Measurements from ENCODE around the gene ZFP69. TPM values are rescaled to one million over a fixed set of nuclear protein-coding genes. Genes with fewer than 3 reads are reported as not detected.
A peak's percentile ranks its signal among the peaks of the same experiment; 100 is the strongest.

Gene ZFP69
- total RNA-seq = 1 to 10 TPM; 4.0 to 8.4 TPM

GRCh38 chr1:40476924-40477677 lies at the start of gene ZFP69:
Gene ZFP69 (plus strand): TSS chr1:40477290. CDS start chr1:40479362, 2,072 bp downstream.
- no peaks in the 10 kb centered on the region for H3K27me3 Mint-ChIP-seq (ENCODE audit: low read depth)
- peak within 1 kb of the TSS; percentile 92 for H3K27ac Mint-ChIP-seq
- peaks cover 21% of the 10 kb centered on the region for H3K4me1 Mint-ChIP-seq (ENCODE audit: low read depth)
- DNase-seq (peak; percentile 70 to 81), ATAC-seq (replicated peaks in 1 of 2) (peak; percentile 90 to 93)
- peaks cover 24 to 42% of the 10 kb centered on the region in 2 donors for H3K36me3 Mint-ChIP-seq (ENCODE audit: insufficient read depth in 2 of 2)
- peak within 1 kb of the TSS; percentile 79 to 93 for H3K4me3 Mint-ChIP-seq
- H3K9me3 Mint-ChIP-seq = peaks cover 7 to 18% of the 10 kb centered on the region in 2 donors

GRCh38 chr1:40431385-40431784 lies 45.7 kb upstream of the ZFP69 start:
- Mint-ChIP-seq H3K27me3 (ENCODE audit: low read depth) (no peaks in the 10 kb centered on the region), H3K27ac (peak overlapping the region; percentile 25), H3K4me1 (ENCODE audit: low read depth) (no peaks in the 10 kb centered on the region), H3K4me3 (no peak overlapping the region), H3K9me3 (no peaks in the 10 kb centered on the region), H3K36me3 (ENCODE audit: insufficient read depth in 2 of 2) (peaks cover 4 to 6% of the 10 kb centered on the region in 2 donors)
- ATAC-seq (replicated peaks in 1 of 2) (no peak), DNase-seq (no peak)

DNA sequence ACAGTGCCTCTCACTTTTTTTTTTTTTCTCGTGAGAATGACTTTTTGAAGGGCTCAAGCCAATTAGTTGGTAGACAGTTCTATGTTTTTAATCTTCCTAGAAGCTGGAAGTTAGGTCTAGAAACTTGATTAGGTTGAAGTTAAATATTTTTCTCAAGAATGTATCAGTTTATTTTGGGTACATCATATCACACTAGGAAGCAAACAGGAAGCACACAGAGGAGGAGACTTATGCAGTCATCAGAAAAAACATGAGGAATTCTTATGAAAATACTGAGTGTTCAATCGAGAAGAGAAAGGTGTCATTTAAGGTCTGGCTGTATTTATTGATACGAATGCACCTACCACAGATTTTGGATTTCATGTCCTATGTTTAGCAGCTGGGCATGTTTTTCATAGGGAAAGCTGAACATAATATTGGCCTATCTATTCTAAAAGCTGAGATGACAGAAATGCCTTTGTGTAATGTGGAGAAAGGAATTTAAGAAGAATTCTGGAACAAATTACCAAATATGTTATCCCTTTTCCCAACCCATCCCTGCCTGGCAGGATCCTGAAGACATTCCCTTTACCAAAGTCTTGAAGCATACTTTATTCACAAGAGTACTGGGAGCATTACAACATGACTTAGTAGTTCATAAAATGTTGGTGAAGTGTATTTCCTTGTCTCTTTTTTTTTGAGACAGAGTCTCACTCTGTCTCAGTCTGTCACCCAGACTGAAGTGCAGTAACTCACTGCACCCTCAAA lies 44.3 kb upstream of the ZFP69 start:
- Mint-ChIP-seq H3K27me3 (ENCODE audit: low read depth) (no peaks in the 10 kb centered on the region), H3K9me3 (no peaks in the 10 kb centered on the region), H3K4me1 (ENCODE audit: low read depth) (no peaks in the 10 kb centered on the region), H3K4me3 (no peak overlapping the region), H3K36me3 (ENCODE audit: insufficient read depth in 2 of 2) (peaks cover 0 to 2% of the 10 kb centered on the region in 2 donors), H3K27ac (no peak overlapping the region)
- DNase-seq (no peak), ATAC-seq (replicated peaks in 1 of 2) (no peak)

DNA sequence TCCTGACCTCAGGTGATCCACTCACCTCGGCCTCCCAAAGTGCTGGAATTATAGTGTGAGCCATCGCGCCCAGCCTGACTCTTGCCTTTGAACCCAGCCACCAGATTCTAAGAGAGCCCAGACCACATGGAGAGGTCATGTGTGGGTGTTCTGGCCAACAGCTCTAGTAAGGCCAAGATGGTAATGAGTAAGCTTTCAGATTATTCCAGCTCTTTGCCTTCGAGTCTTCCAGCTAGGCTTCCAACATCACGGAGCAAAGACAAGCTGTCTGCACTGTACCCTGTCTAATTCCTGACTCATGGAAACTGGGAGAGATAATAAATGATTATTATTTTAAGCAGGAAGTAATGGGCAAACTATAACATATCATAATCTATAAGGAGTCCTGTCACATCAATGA lies 41.6 kb upstream of the ZFP69 start:
- no peaks in the 10 kb centered on the region for H3K9me3 Mint-ChIP-seq
- peaks cover 0 to 2% of the 10 kb centered on the region in 2 donors for H3K36me3 Mint-ChIP-seq (ENCODE audit: insufficient read depth in 2 of 2)
- H3K27ac Mint-ChIP-seq = no peak overlapping the region
- peaks cover 8% of the 10 kb centered on the region for H3K4me1 Mint-ChIP-seq (ENCODE audit: low read depth)
- no peaks in the 10 kb centered on the region for H3K27me3 Mint-ChIP-seq (ENCODE audit: low read depth)
- DNase-seq = no peak
- no peak overlapping the region for H3K4me3 Mint-ChIP-seq
- ATAC-seq (replicated peaks in 1 of 2) = no peak

DNA sequence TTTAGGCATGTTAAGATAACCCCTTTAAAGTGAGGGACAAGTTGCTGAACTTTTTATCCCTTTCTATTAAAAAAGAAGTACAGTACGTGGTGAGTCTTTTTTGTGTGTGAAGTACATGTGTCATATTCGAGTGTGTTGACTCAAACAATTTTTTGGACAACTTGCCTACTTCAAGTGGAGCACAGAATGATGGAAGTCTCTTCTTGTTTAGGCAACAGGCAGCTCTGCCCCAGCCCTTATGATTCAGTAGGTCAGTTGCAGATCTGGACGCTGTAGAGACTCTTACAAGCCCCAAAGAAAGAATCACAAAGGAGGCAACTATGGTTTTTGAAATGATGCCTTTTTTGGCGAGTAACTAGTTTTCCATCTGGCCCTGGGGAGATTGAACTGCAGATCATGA lies 41.2 kb upstream of the ZFP69 start:
- Mint-ChIP-seq H3K27ac (no peak overlapping the region), H3K36me3 (ENCODE audit: insufficient read depth in 2 of 2) (peaks cover 0 to 2% of the 10 kb centered on the region in 2 donors), H3K9me3 (no peaks in the 10 kb centered on the region), H3K27me3 (ENCODE audit: low read depth) (no peaks in the 10 kb centered on the region), H3K4me1 (ENCODE audit: low read depth) (peaks cover 8% of the 10 kb centered on the region), H3K4me3 (no peak overlapping the region)
- DNase-seq (no peak), ATAC-seq (replicated peaks in 1 of 2) (no peak)

DNA sequence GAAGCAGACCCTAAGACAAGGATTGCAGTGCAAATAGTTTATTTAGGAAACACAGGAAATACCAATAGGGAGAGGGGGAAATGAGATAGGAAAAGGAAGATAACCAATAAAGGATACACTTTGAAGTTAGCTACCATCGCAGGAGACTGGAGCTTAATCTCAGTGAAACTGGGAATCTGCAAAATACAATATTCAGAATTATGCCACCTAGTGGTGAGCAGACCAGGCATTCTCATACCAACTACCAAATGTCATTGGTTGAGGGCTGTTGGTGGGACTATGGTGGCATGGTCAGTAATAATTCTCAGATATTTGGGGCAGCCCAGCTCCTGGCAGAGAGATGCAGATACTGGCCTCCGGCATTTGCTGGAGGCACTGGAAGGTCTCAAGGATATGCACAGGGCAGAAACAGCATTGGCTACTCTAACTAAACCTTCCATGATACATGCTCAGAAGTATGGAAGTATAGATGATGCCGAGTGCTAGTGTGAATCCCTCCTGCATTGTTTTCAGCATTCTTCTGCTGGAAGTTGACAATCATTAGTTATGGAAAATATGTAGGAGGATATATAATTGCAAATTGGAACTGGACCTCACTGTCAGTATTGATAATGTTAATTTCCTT lies 38.6 kb upstream of the ZFP69 start:
- DNase-seq (no peak), ATAC-seq (replicated peaks in 1 of 2) (peak; percentile 38 to 42)
- H3K27ac Mint-ChIP-seq = no peak overlapping the region
- no peaks in the 10 kb centered on the region for H3K27me3 Mint-ChIP-seq (ENCODE audit: low read depth)
- H3K4me1 Mint-ChIP-seq (ENCODE audit: low read depth) = peaks cover 8% of the 10 kb centered on the region
- H3K9me3 Mint-ChIP-seq = no peaks in the 10 kb centered on the region
- H3K4me3 Mint-ChIP-seq = no peak overlapping the region
- H3K36me3 Mint-ChIP-seq (ENCODE audit: insufficient read depth in 2 of 2) = peaks cover 2% of the 10 kb centered on the region in 2 donors

GRCh38 chr1:40439247-40439646 lies 37.8 kb upstream of the ZFP69 start:
- DNase-seq = no peak
- ATAC-seq (replicated peaks in 1 of 2) = no peak
- peaks cover 2 to 4% of the 10 kb centered on the region in 2 donors for H3K36me3 Mint-ChIP-seq (ENCODE audit: insufficient read depth in 2 of 2)
- no peaks in the 10 kb centered on the region for H3K27me3 Mint-ChIP-seq (ENCODE audit: low read depth)
- peaks cover 8% of the 10 kb centered on the region for H3K4me1 Mint-ChIP-seq (ENCODE audit: low read depth)
- H3K9me3 Mint-ChIP-seq = no peaks in the 10 kb centered on the region
- H3K27ac Mint-ChIP-seq = no peak overlapping the region
- H3K4me3 Mint-ChIP-seq = no peak overlapping the region

DNA sequence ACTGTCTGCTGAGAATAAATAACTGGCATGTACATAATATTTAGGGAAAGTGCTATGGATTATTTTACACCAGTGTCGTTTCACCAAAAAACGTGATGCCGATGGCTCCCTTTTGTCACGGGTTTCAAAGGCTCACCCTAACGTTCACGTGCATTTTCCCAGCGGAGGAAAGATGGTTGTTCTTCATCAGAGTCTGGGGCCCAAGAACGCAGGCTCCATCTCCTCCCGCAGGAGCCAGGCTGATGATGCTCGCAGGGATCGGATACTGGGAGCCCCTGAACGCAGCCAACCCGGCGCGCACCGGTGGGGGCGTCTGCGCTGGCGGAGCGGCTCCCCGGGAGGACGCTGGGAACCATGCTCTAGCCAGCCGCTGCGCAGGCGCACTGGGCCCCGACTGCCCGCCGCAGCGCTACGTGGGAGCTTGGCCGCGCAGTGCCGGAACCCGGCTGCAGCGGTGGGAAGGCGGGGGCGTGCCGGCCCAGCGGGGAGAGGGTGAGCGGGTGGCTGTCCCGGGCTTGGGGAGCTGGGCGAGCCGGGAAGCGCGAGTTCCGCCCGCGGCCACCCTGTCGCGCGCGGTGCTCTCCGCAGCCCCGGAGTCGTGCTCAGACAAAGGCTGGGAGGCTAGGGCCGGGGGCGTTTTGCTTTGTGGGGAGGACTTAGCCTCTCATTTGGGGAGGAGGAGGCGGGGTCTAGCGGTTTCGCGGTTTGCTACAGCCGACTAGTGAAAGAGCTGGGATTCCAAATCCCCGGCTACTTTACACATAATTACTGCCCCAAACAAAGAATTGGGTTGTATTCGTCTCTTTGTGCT lies 27.2 kb upstream of the ZFP69 start, which contains the start of gene ZFP69B:
Gene ZFP69B (plus strand): TSS at position 793 of the 811 bp plus-strand sequence. CDS start 486 bp downstream, outside the sequence.
- ATAC-seq (replicated peaks in 1 of 2) = peak; percentile 69 to 72

GRCh38 chr1:40450495-40451237 lies 26.4 kb upstream of the ZFP69 start:
- peak; percentile 82 to 84 for ATAC-seq (replicated peaks in 1 of 2)
- DNase-seq = peak; percentile 90 to 94
- Mint-ChIP-seq H3K27me3 (ENCODE audit: low read depth) (no peaks in the 10 kb centered on the region), H3K4me3 (peak overlapping the region; percentile 78 to 90), H3K36me3 (ENCODE audit: insufficient read depth in 2 of 2) (peaks cover 28 to 59% of the 10 kb centered on the region in 2 donors), H3K9me3 (peaks cover 20 to 23% of the 10 kb centered on the region in 2 donors), H3K27ac (peak overlapping the region; percentile 84), H3K4me1 (ENCODE audit: low read depth) (peaks cover 37% of the 10 kb centered on the region)

More for the DNA sequence above, 27.2 kb upstream of the ZFP69 start, which contains the start of gene ZFP69B:
- Mint-ChIP-seq H3K36me3 (ENCODE audit: insufficient read depth in 2 of 2) (peaks cover 28 to 59% of the 10 kb centered on the region in 2 donors), H3K27ac (peak within 1 kb of the TSS; percentile 84), H3K9me3 (peaks cover 21 to 23% of the 10 kb centered on the region in 2 donors), H3K4me1 (ENCODE audit: low read depth) (peaks cover 34% of the 10 kb centered on the region), H3K4me3 (peak within 1 kb of the TSS; percentile 78 to 90), H3K27me3 (ENCODE audit: low read depth) (no peaks in the 10 kb centered on the region)
- DNase-seq = peak; percentile 94 to 96

GRCh38 chr1:40451238-40451585 lies 25.9 kb upstream of the ZFP69 start:
- Mint-ChIP-seq H3K4me1 (ENCODE audit: low read depth) (peaks cover 37% of the 10 kb centered on the region), H3K27ac (peak overlapping the region; percentile 84), H3K36me3 (ENCODE audit: insufficient read depth in 2 of 2) (peaks cover 30 to 59% of the 10 kb centered on the region in 2 donors), H3K27me3 (ENCODE audit: low read depth) (no peaks in the 10 kb centered on the region), H3K9me3 (peaks cover 17 to 21% of the 10 kb centered on the region in 2 donors), H3K4me3 (peak overlapping the region; percentile 78 to 90)
- DNase-seq (no peak), ATAC-seq (replicated peaks in 1 of 2) (peak in 1 of 2 donors; percentile 13)

DNA sequence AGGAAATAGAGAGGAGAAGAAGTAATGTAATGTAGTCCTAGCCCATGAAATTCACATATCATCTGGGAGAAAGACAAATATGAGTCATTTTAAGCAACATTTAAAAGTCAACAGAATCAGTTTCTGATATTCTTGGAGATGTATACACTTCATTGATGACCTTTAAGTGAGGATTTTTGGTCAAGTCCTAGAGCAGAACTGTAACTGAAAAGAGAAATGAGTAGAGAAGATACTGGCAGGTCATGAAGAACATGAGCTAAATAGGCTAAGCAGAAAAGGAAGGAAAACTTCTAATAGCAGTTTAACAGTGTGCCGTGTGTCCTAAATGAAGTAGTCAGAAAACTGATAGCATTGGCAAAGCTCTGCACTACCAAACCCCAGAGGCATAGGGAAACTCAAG lies 22.2 kb upstream of the ZFP69 start:
- no peak overlapping the region for H3K27ac Mint-ChIP-seq
- peaks cover 59 to 87% of the 10 kb centered on the region in 2 donors for H3K36me3 Mint-ChIP-seq (ENCODE audit: insufficient read depth in 2 of 2)
- DNase-seq (no peak), ATAC-seq (replicated peaks in 1 of 2) (no peak)
- no peaks in the 10 kb centered on the region for H3K27me3 Mint-ChIP-seq (ENCODE audit: low read depth)
- H3K9me3 Mint-ChIP-seq = peaks cover 35 to 39% of the 10 kb centered on the region in 2 donors
- peaks cover 37% of the 10 kb centered on the region for H3K4me1 Mint-ChIP-seq (ENCODE audit: low read depth)
- no peak overlapping the region for H3K4me3 Mint-ChIP-seq
